DND-41 (cell line): ENCODE measurements around the gene PTGFRN.

Source experiments
- ATAC-seq: fragments of 200-7000 bp; cut with Tn5 transposase; 3 replicates; pipeline ENCODE4 v1.9.1; 2021; ENCODE audit warnings: low read depth; ENCODE audit not compliant: insufficient read depth
- DNase-seq: peaks from one replicate; pipeline ENCODE4 v3.0.0-alpha.2; 2020
- H2AFZ ChIP-seq: 2 replicates; pipeline ENCODE4 v1.6.0; 2012; ENCODE audit warnings: low read depth, low read length
- H3K27ac ChIP-seq: 2 replicates; pipeline ENCODE4 v1.5.1; 2012; ENCODE audit warnings: low read length, inconsistent platforms
- H3K27me3 ChIP-seq: fragments of 200-600 bp; sonication (generic); 2 replicates; pipeline ENCODE4 v1.6.0; 2012; ENCODE audit warnings: low read length, mild to moderate bottlenecking, inconsistent platforms; ENCODE audit not compliant: insufficient read depth, poor library complexity
- H3K36me3 ChIP-seq: 2 replicates; pipeline ENCODE4 v1.5.1; 2012; ENCODE audit warnings: low read length, inconsistent platforms; ENCODE audit not compliant: insufficient read depth
- H3K4me1 ChIP-seq: 2 replicates; pipeline ENCODE4 v1.5.1; 2012; ENCODE audit warnings: mild to moderate bottlenecking, low read length; ENCODE audit not compliant: insufficient read depth
- H3K4me2 ChIP-seq: 2 replicates; pipeline ENCODE4 v1.6.0; 2012; ENCODE audit warnings: mild to moderate bottlenecking, moderate library complexity, low read length, inconsistent platforms; ENCODE audit not compliant: insufficient read depth
- H3K4me3 ChIP-seq, 2 experiments: fragments of 200-600 bp in 1 of 2; shearing (Covaris generic) in 1 of 2; 2 replicates each; pipeline ENCODE4 v1.5.1; 2012 to 2016; ENCODE audit warnings: inconsistent platforms in 2 of 2, low read length in 2 of 2, mild to moderate bottlenecking in 2 of 2, low read depth in 1 of 2, moderate library complexity in 1 of 2
- H3K79me2 ChIP-seq: 2 replicates; pipeline ENCODE4 v1.6.0; 2012; ENCODE audit warnings: low read length, inconsistent platforms; ENCODE audit not compliant: insufficient read depth
- H3K9ac ChIP-seq: 2 replicates; pipeline ENCODE4 v1.6.0; 2012; ENCODE audit warnings: low read depth, mild to moderate bottlenecking, inconsistent platforms, low read length, moderate library complexity
- H3K9me3 ChIP-seq: 2 replicates; pipeline ENCODE4 v1.5.1; 2012; ENCODE audit warnings: low read length, moderate library complexity, mild to moderate bottlenecking, inconsistent platforms; ENCODE audit not compliant: insufficient read depth, severe bottlenecking
- H4K20me1 ChIP-seq: 2 replicates; pipeline ENCODE4 v1.6.0; 2012; ENCODE audit warnings: low read length; ENCODE audit not compliant: insufficient read depth
- EZH2 ChIP-seq: IDR thresholded peaks from 3 replicates; pipeline ENCODE4 v1.6.1; 2012; ENCODE audit warnings: borderline replicate concordance, low read depth, mild to moderate bottlenecking, moderate library complexity, low read length, inconsistent platforms; ENCODE audit not compliant: severe bottlenecking
- TF ChIP-seq, protein P1 (sequence below): IDR thresholded peaks from 2 replicates; pipeline ENCODE4 v1.5.1; 2012; ENCODE audit warnings: borderline replicate concordance, low read length, moderate library complexity, mild to moderate bottlenecking; ENCODE audit not compliant: poor library complexity, severe bottlenecking; ENCODE audit errors: extremely low read depth

The PTGFRN gene

GRCh38 chr1:116886291-116886878, 23.3 kb upstream of the PTGFRN start:
- Histone ChIP-seq H3K4me3 (no peak overlapping the region), H3K4me2 (no peak overlapping the region), H3K4me1 (no peaks in the 10 kb centered on the region), H4K20me1 (no peaks in the 10 kb centered on the region), H3K79me2 (no peaks in the 10 kb centered on the region), H3K27me3 (no peaks in the 10 kb centered on the region), H3K36me3 (no peaks in the 10 kb centered on the region), H2AFZ (no peak overlapping the region), H3K27ac (no peak overlapping the region), H3K9me3 (no peaks in the 10 kb centered on the region), H3K9ac (no peak overlapping the region)
- no peak for ATAC-seq
- no peak for TF ChIP-seq EZH2
- TF ChIP-seq, protein P1, sequence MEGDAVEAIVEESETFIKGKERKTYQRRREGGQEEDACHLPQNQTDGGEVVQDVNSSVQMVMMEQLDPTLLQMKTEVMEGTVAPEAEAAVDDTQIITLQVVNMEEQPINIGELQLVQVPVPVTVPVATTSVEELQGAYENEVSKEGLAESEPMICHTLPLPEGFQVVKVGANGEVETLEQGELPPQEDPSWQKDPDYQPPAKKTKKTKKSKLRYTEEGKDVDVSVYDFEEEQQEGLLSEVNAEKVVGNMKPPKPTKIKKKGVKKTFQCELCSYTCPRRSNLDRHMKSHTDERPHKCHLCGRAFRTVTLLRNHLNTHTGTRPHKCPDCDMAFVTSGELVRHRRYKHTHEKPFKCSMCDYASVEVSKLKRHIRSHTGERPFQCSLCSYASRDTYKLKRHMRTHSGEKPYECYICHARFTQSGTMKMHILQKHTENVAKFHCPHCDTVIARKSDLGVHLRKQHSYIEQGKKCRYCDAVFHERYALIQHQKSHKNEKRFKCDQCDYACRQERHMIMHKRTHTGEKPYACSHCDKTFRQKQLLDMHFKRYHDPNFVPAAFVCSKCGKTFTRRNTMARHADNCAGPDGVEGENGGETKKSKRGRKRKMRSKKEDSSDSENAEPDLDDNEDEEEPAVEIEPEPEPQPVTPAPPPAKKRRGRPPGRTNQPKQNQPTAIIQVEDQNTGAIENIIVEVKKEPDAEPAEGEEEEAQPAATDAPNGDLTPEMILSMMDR = no peak
- DNase-seq = no peak

DNA sequence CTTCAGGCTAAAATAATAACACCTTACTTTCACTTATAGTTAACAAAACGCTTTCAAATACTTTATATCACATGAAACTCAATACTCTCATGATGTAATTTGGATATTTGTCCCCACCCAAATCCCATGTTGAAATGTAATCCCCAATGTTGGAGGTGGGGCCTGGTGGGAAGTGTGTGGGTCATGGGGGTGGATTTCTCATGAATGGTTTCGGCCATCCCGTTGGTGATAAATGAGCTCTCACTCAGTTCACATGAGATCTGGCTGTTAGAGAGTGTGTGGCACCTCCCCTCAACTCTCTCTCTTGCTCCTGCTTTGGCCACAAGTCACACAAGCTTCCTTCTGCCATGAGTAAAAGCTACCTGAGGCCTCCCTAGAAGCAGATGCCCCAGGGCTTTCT, 22.5 kb upstream of the PTGFRN start:
- ATAC-seq = no peak
- no peaks in the 10 kb centered on the region for H4K20me1 ChIP-seq
- H3K27me3 ChIP-seq = no peaks in the 10 kb centered on the region
- no peak overlapping the region for H2AFZ ChIP-seq
- H3K4me3 ChIP-seq = no peak overlapping the region
- no peaks in the 10 kb centered on the region for H3K9me3 ChIP-seq
- DNase-seq = no peak
- TF ChIP-seq, protein P1 = no peak
- TF ChIP-seq EZH2 = no peak
- no peaks in the 10 kb centered on the region for H3K36me3 ChIP-seq
- no peak overlapping the region for H3K27ac ChIP-seq
- H3K79me2 ChIP-seq = no peaks in the 10 kb centered on the region
- H3K4me1 ChIP-seq = no peaks in the 10 kb centered on the region
- no peak overlapping the region for H3K9ac ChIP-seq
- H3K4me2 ChIP-seq = no peak overlapping the region

DNA sequence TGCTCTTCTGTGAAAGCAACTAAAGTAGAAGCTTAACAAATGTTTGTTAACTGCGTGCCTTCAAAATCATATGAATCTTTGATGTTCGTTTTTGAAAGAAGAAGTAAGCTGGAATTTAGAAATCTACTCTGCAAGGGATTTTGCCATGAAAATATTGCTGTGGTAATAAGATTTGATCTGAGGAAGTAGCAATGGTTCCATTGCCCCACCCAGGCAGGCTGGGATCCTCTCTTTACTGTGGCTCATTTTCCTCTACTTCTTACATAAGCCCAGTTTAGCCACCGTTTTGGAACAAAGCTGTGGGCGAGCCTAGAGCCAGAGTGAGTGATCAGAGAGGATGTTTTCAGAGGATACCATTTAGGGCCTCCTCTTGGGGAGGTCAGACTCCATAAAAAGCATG, 20.3 kb upstream of the PTGFRN start:
- H3K9ac ChIP-seq = no peak overlapping the region
- no peak overlapping the region for H3K4me3 ChIP-seq
- DNase-seq (no peak), ATAC-seq (no peak)
- H3K4me2 ChIP-seq = no peak overlapping the region
- H4K20me1 ChIP-seq = no peaks in the 10 kb centered on the region
- no peak overlapping the region for H3K27ac ChIP-seq
- H3K9me3 ChIP-seq = no peaks in the 10 kb centered on the region
- no peaks in the 10 kb centered on the region for H3K27me3 ChIP-seq
- no peak for TF ChIP-seq EZH2
- TF ChIP-seq, protein P1 = no peak
- no peak overlapping the region for H2AFZ ChIP-seq
- no peaks in the 10 kb centered on the region for H3K4me1 ChIP-seq
- no peaks in the 10 kb centered on the region for H3K36me3 ChIP-seq
- H3K79me2 ChIP-seq = no peaks in the 10 kb centered on the region
